ENCODE data around the gene PLCB4. TPM values are rescaled to one million over a fixed set of nuclear protein-coding genes. Genes with fewer than 3 reads are reported as not detected.

The PLCB4 gene
- total RNA-seq, 2 experiments from 2014 or later = not detected

- Histone ChIP-seq H4K20me1 (ENCODE audit: insufficient read depth, low read length) (no peaks in the 10 kb centered on the region), H3K4me3 (ENCODE audit: low read depth, low read length, poor library complexity, severe bottlenecking) (no peak overlapping the region), H3K4me1 (ENCODE audit: insufficient read depth, low read length, poor library complexity, severe bottlenecking) (no peaks in the 10 kb centered on the region), H3K9me2 (ENCODE audit: insufficient read depth, low read length) (no peaks in the 10 kb centered on the region), H3K27ac (ENCODE audit: low read depth, low read length, poor library complexity, severe bottlenecking) (no peak overlapping the region), H3K79me2 (ENCODE audit: insufficient read depth, low read depth, low read length) (no peaks in the 10 kb centered on the region), H3K36me3 (ENCODE audit: insufficient read depth, low read length) (no peaks in the 10 kb centered on the region), H3K4me2 (ENCODE audit: low read length) (no peak overlapping the region), H3K9me3 (ENCODE audit: low read length) (no peaks in the 10 kb centered on the region), H2AFZ (ENCODE audit: low read length) (no peak overlapping the region)
- BruUV-seq (replicated peaks) = no TSS peak
- no peak for DNase-seq (ENCODE audit: low spot score)
- TF ChIP-seq CTCF (conservative IDR thresholded peaks at IDR 0.05; ENCODE audit: low read length) (no peak), EZH2phosphoT487 (IDR thresholded peaks at IDR 0.05; ENCODE audit: borderline replicate concordance, low read depth, low read length) (no peak)
- CTCF ChIA-PET (ENCODE audit: unreplicated experiment) = no interaction called here
- intact Hi-C loops (cut with micrococcal nuclease; ENCODE audit: unreplicated experiment) = no loop called here
- POLR2A ChIA-PET = interaction anchor here (1.1 kb wide), 1 partner anchor 16 kb away, joined by 3 read pairs; no protein-coding TSS in a partner anchor
Observed at GRCh38 chr20:9367328-9367727, 298.4 kb downstream of the PLCB4 start.

GRCh38 chr20:9367746-9368145 is 298.9 kb downstream of the PLCB4 start:
- no peaks in the 10 kb centered on the region for H3K9me3 ChIP-seq (ENCODE audit: low read length)
- H3K79me2 ChIP-seq (ENCODE audit: insufficient read depth, low read depth, low read length) = no peaks in the 10 kb centered on the region
- TF ChIP-seq EZH2phosphoT487 (IDR thresholded peaks at IDR 0.05; ENCODE audit: borderline replicate concordance, low read depth, low read length) = no peak
- no peak for TF ChIP-seq CTCF (conservative IDR thresholded peaks at IDR 0.05; ENCODE audit: low read length)
- POLR2A ChIA-PET = interaction anchor here (1.1 kb wide), 1 partner anchor 16 kb away, joined by 3 read pairs; no protein-coding TSS in a partner anchor
- no peaks in the 10 kb centered on the region for H3K9me2 ChIP-seq (ENCODE audit: insufficient read depth, low read length)
- CTCF ChIA-PET (ENCODE audit: unreplicated experiment) = no interaction called here
- DNase-seq (ENCODE audit: low spot score) = no peak
- H2AFZ ChIP-seq (ENCODE audit: low read length) = no peak overlapping the region
- no TSS peak for BruUV-seq (replicated peaks)
- no peak overlapping the region for H3K27ac ChIP-seq (ENCODE audit: low read depth, low read length, poor library complexity, severe bottlenecking)
- H3K36me3 ChIP-seq (ENCODE audit: insufficient read depth, low read length) = no peaks in the 10 kb centered on the region
- H3K4me2 ChIP-seq (ENCODE audit: low read length) = no peak overlapping the region
- intact Hi-C loops (cut with micrococcal nuclease; ENCODE audit: unreplicated experiment) = no loop called here
- no peak overlapping the region for H3K4me3 ChIP-seq (ENCODE audit: low read depth, low read length, poor library complexity, severe bottlenecking)
- no peaks in the 10 kb centered on the region for H3K4me1 ChIP-seq (ENCODE audit: insufficient read depth, low read length, poor library complexity, severe bottlenecking)
- H4K20me1 ChIP-seq (ENCODE audit: insufficient read depth, low read length) = no peaks in the 10 kb centered on the region

GRCh38 chr20:9368893-9369292 is 300.0 kb downstream of the PLCB4 start:
- POLR2A ChIA-PET = interaction anchor here (0.6 to 0.8 kb wide), 2 partner anchors 10 to 123 kb away, joined by 3 to 5 read pairs; no protein-coding TSS in a partner anchor
- no peaks in the 10 kb centered on the region for H3K36me3 ChIP-seq (ENCODE audit: insufficient read depth, low read length)
- no peak for DNase-seq (ENCODE audit: low spot score)
- intact Hi-C loops (cut with micrococcal nuclease; ENCODE audit: unreplicated experiment) = no loop called here
- no peaks in the 10 kb centered on the region for H3K79me2 ChIP-seq (ENCODE audit: insufficient read depth, low read depth, low read length)
- no peaks in the 10 kb centered on the region for H3K4me1 ChIP-seq (ENCODE audit: insufficient read depth, low read length, poor library complexity, severe bottlenecking)
- H3K9me2 ChIP-seq (ENCODE audit: insufficient read depth, low read length) = no peaks in the 10 kb centered on the region
- CTCF ChIA-PET (ENCODE audit: unreplicated experiment) = no interaction called here
- no peaks in the 10 kb centered on the region for H3K9me3 ChIP-seq (ENCODE audit: low read length)
- no peak overlapping the region for H3K27ac ChIP-seq (ENCODE audit: low read depth, low read length, poor library complexity, severe bottlenecking)
- no peak overlapping the region for H3K4me3 ChIP-seq (ENCODE audit: low read depth, low read length, poor library complexity, severe bottlenecking)
- TF ChIP-seq CTCF (conservative IDR thresholded peaks at IDR 0.05; ENCODE audit: low read length) (no peak), EZH2phosphoT487 (IDR thresholded peaks at IDR 0.05; ENCODE audit: borderline replicate concordance, low read depth, low read length) (no peak)
- H3K4me2 ChIP-seq (ENCODE audit: low read length) = no peak overlapping the region
- no peaks in the 10 kb centered on the region for H4K20me1 ChIP-seq (ENCODE audit: insufficient read depth, low read length)
- no TSS peak for BruUV-seq (replicated peaks)
- no peak overlapping the region for H2AFZ ChIP-seq (ENCODE audit: low read length)

Data from OCI-LY7 (cell line).